ENCODE measurements around the gene GPX7. TPM values are rescaled to one million over a fixed set of nuclear protein-coding genes. Genes with fewer than 3 reads are reported as not detected.

GPX7 gene
- total and polyA plus RNA-seq, 5 donors from 2014 or later = 12.3 to 43.5 (median 34.5) TPM

DNA sequence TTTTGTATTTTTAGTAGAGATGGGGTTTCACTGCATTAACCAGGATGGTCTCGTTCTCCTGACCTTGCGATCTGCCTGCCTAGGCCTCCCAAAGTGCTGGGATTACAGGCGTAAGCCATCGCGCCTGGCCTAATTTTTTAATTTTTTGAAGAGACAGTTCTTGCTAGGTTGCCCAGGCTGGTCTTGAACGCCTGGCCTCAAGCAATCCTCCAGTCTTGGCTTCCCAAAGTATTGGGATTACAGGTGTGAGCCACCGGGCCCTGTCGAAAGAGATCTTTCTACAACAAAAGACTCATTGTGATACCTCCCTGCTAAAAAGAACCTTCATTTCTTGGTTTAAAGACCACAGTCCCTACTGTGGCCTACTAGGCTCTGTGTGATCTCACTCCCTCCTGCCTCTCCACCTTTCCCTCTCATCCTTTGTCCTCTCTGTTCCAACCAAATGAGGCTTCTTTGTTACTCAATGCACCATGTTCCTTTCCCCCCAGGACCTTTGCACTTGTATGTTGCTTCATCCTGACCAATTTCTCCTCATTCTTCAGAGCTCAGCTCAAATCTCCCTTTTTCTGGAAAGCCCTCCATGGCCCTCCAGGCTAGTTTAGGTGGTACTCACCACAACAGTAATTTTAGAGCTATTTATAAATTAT is 1.5 kb upstream of the GPX7 start:
- Mint-ChIP-seq H3K27ac (peak overlapping the region in 1 of 3 donors; percentile 89), H3K36me3 (peaks cover 7% of the 10 kb centered on the region), H3K27me3 (no peaks in the 10 kb centered on the region), H3K4me3 (peak overlapping the region; percentile 13 to 98 (median 80)), H3K9me3 (peaks cover 0 to 3% (median 0%) of the 10 kb centered on the region in 7 donors), H3K4me1 (peaks cover 11 to 49% (median 34%) of the 10 kb centered on the region in 4 donors)
- no peaks in the 10 kb centered on the region for H3K9me3 ChIP-seq (ENCODE audit: control insufficient read depth in 2 of 2, low read length in 2 of 2)
- peaks cover 37% of the 10 kb centered on the region for H3K4me1 ChIP-seq (ENCODE audit: control insufficient read depth, insufficient read depth, low read length, poor library complexity, severe bottlenecking)
- H3K4me3 ChIP-seq (ENCODE audit: low read depth, low read length) = no peak overlapping the region
- no peaks in the 10 kb centered on the region for H3K27me3 ChIP-seq (ENCODE audit: control insufficient read depth, insufficient read depth, low read length)
- DNase-seq (no peak), ATAC-seq (ENCODE audit: low read depth in 2 of 2) (no peak)
- H3K36me3 ChIP-seq (ENCODE audit: control insufficient read depth, insufficient read depth, low read length) = no peaks in the 10 kb centered on the region
- H3K27ac ChIP-seq (ENCODE audit: insufficient read depth, low read length, poor library complexity, severe bottlenecking) = no peak overlapping the region

DNA sequence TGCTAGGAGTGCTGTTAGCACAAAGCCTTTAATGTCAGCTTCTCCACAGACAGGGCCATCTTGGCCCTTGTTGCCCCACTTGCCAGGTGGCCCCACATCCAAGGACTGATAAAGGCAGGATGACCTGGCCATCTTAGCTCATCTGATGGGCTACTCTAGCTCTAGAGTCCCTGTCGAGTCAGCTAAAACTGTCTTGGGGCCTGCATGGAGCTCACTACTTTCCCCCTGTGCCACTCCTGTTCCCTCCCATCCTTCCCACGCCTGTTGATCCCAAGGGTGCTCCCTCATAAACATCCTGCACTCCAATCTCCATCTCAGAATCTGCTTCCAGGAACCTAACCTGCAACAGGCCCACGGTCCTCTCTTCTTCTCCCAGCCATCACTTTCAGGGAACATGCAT is 652 bp upstream of the GPX7 start:
- peaks cover 0 to 3% (median 0%) of the 10 kb centered on the region in 7 donors for H3K9me3 Mint-ChIP-seq
- Histone ChIP-seq H3K27ac (ENCODE audit: insufficient read depth, low read length, poor library complexity, severe bottlenecking) (peak overlapping the region; percentile 72), H3K4me1 (ENCODE audit: control insufficient read depth, insufficient read depth, low read length, poor library complexity, severe bottlenecking) (peaks cover 37% of the 10 kb centered on the region), H3K27me3 (ENCODE audit: control insufficient read depth, insufficient read depth, low read length) (no peaks in the 10 kb centered on the region), H3K4me3 (ENCODE audit: low read depth, low read length) (peak overlapping the region; percentile 73), H3K36me3 (ENCODE audit: control insufficient read depth, insufficient read depth, low read length) (no peaks in the 10 kb centered on the region), H3K9me3 (ENCODE audit: control insufficient read depth in 2 of 2, low read length in 2 of 2) (no peaks in the 10 kb centered on the region)
- H3K27ac Mint-ChIP-seq = peak overlapping the region; percentile 21 to 96 (median 89)
- ATAC-seq (ENCODE audit: low read depth in 2 of 2) (no peak), DNase-seq (peak in 1 of 3 donors; percentile 9)
- H3K27me3 Mint-ChIP-seq = no peaks in the 10 kb centered on the region
- H3K4me1 Mint-ChIP-seq = peaks cover 14 to 58% (median 38%) of the 10 kb centered on the region in 4 donors
- peaks cover 15% of the 10 kb centered on the region for H3K36me3 Mint-ChIP-seq
- peak overlapping the region; percentile 73 to 98 (median 86) for H3K4me3 Mint-ChIP-seq

DNA sequence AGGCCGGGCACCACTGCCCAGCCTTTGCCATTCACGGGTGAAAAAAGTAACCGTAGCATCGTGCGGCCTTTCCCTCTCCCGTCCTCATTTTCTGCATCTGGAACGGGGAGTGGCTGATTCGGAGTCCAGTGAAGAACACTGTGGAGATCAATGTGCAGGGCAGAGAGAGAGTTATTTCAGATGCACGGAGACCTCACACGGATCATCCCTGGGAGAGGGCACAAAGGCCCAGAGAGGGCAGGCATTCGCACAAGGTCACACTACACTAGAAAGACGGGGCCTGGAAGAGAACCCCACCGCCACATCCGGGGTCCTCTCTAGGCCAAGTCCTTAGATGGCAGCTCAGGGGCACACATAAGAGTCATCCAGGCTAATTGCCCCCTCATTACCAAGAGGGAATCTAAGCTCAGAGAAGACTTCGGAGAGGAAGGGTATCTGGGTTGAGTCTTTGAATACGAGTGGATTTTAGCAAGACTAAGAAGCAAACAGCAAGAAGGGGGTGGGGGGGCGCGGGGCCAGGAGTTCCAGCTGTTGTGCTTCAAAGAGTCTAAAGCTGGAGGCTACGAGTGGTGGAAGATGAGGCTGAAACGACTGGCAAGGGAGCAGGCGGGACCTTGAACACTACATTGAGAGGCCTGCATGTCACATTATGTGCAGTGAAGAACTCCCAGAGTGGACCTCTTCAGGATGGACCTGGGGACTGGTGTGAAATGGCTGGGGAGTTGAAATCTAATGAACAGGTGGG is 857 bp downstream of the GPX7 start:
- no peaks in the 10 kb centered on the region for H3K9me3 ChIP-seq (ENCODE audit: control insufficient read depth in 2 of 2, low read length in 2 of 2)
- no peaks in the 10 kb centered on the region for H3K27me3 ChIP-seq (ENCODE audit: control insufficient read depth, insufficient read depth, low read length)
- peak overlapping the region; percentile 72 for H3K27ac ChIP-seq (ENCODE audit: insufficient read depth, low read length, poor library complexity, severe bottlenecking)
- DNase-seq (peak in 2 of 3 donors; percentile 19 to 57), ATAC-seq (ENCODE audit: low read depth in 2 of 2) (peak; percentile 5 to 17)
- Mint-ChIP-seq H3K27ac (peak overlapping the region; percentile 89 to 98 (median 97)), H3K4me1 (peaks cover 14 to 62% (median 41%) of the 10 kb centered on the region in 4 donors), H3K27me3 (no peaks in the 10 kb centered on the region), H3K9me3 (peaks cover 0 to 3% (median 0%) of the 10 kb centered on the region in 7 donors), H3K4me3 (peak overlapping the region; percentile 92 to 98 (median 95)), H3K36me3 (peaks cover 29% of the 10 kb centered on the region)
- H3K4me3 ChIP-seq (ENCODE audit: low read depth, low read length) = peak overlapping the region; percentile 73
- peaks cover 37% of the 10 kb centered on the region for H3K4me1 ChIP-seq (ENCODE audit: control insufficient read depth, insufficient read depth, low read length, poor library complexity, severe bottlenecking)
- peaks cover 4% of the 10 kb centered on the region for H3K36me3 ChIP-seq (ENCODE audit: control insufficient read depth, insufficient read depth, low read length)

DNA sequence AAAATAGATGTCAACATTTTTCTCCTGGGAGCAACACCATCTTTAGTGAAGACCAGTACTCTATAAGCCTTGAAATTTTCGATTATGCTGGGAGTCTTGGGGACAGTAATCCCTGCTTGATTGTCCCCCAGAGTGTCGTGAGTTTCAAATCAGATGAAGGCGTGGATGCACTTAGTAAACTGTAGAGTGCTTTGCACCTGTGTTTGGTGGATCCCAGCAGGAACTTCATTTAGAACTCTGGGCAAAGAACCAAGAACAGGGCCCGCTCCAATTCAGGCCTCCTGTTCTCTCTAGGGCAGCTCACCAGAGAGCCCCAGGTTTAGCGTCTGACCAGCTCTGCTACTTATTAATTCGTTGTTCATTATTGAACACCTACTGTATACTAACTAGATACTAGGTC is 1.5 kb downstream of the GPX7 start:
- Histone ChIP-seq H3K27me3 (ENCODE audit: control insufficient read depth, insufficient read depth, low read length) (no peaks in the 10 kb centered on the region), H3K4me1 (ENCODE audit: control insufficient read depth, insufficient read depth, low read length, poor library complexity, severe bottlenecking) (peaks cover 37% of the 10 kb centered on the region), H3K9me3 (ENCODE audit: control insufficient read depth in 2 of 2, low read length in 2 of 2) (no peaks in the 10 kb centered on the region), H3K27ac (ENCODE audit: insufficient read depth, low read length, poor library complexity, severe bottlenecking) (peak overlapping the region; percentile 31), H3K36me3 (ENCODE audit: control insufficient read depth, insufficient read depth, low read length) (peaks cover 10% of the 10 kb centered on the region), H3K4me3 (ENCODE audit: low read depth, low read length) (peak overlapping the region; percentile 73)
- DNase-seq (peak in 1 of 3 donors; percentile 15), ATAC-seq (ENCODE audit: low read depth in 2 of 2) (no peak)
- no peaks in the 10 kb centered on the region for H3K27me3 Mint-ChIP-seq
- peaks cover 33% of the 10 kb centered on the region for H3K36me3 Mint-ChIP-seq
- H3K27ac Mint-ChIP-seq = peak overlapping the region; percentile 89 to 98 (median 97)
- H3K4me3 Mint-ChIP-seq = peak overlapping the region; percentile 92 to 98 (median 95)
- peaks cover 0 to 3% (median 0%) of the 10 kb centered on the region in 7 donors for H3K9me3 Mint-ChIP-seq
- peaks cover 14 to 62% (median 41%) of the 10 kb centered on the region in 4 donors for H3K4me1 Mint-ChIP-seq

DNA sequence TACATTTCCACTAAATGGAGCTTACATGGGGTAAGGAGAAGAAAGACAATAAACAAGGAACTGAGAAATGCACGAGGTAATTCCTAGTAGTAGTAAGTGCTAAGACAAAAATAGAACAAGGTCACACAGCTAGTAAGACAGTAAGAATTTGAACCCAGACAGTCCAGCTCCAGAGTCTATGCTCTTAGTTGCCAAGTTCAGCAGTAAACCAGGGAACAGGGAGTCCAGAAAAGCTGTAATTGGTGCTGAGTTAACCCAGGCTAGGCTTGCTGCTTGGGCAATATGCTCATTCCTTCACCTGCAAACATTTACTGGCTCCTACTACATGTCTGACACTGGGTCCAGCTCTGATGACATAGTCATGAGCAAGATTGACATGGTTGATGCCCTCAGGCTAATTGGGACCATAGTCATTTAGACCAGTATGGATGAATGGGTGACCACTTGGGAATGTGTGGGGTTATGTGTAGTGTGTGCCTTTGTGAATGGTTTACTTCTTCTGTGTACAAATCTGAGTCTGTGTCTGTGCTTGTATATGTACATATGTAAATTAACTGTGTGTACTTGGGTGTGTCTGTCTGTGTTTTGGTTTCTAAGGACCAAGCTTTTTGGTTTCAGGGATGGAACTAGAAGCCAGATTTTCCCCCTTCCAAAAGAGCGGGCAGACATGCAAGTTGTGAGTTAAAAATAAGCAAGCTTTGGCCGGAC is 2.0 kb downstream of the GPX7 start:
- DNase-seq (peak in 1 of 3 donors; percentile 18), ATAC-seq (ENCODE audit: low read depth in 2 of 2) (no peak)
- peak overlapping the region; percentile 25 for H3K27ac ChIP-seq (ENCODE audit: insufficient read depth, low read length, poor library complexity, severe bottlenecking)

DNA sequence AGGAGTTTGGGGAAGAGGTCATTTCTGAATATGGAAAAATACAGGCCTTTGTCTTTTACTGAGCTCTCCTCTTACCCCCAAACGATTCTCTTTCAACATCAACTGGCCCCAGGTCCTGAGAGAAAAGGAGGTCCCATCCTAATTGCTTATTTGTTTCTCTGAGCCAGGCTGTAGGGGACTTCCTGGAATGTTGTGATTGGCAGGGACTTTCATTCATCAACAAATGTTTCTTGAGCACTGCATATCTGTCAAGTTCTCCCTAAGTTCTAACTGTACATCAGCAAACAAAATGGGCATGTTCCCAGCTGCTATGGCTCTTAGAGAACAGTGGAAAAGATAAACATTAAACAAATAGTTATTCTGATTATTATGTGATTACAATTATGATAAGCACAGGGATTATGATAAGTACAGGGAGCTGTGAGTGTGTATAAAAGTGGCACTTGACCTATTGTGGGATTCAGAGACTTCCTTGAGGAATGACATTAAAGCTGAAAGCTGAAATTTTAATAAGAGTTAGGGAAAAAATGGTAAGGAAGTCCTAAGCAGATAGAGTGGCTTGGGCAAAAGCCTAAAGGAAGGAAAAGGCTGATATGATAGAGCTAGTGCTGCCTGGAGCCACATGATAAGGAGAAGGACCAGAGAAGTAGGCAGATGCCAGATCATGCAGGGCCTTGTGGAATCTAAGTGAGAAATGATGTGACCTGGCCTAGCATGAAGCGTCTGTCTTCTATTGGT is 11.6 kb downstream of the GPX7 start:
- Histone ChIP-seq H3K27me3 (ENCODE audit: control insufficient read depth, insufficient read depth, low read length) (no peaks in the 10 kb centered on the region), H3K36me3 (ENCODE audit: control insufficient read depth, insufficient read depth, low read length) (no peaks in the 10 kb centered on the region), H3K27ac (ENCODE audit: insufficient read depth, low read length, poor library complexity, severe bottlenecking) (no peak overlapping the region), H3K4me3 (ENCODE audit: low read depth, low read length) (no peak overlapping the region), H3K9me3 (ENCODE audit: control insufficient read depth in 2 of 2, low read length in 2 of 2) (no peaks in the 10 kb centered on the region), H3K4me1 (ENCODE audit: control insufficient read depth, insufficient read depth, low read length, poor library complexity, severe bottlenecking) (no peaks in the 10 kb centered on the region)
- Mint-ChIP-seq H3K4me1 (peaks cover 10 to 31% (median 14%) of the 10 kb centered on the region in 4 donors), H3K4me3 (no peak overlapping the region), H3K27me3 (peaks cover 4% of the 10 kb centered on the region), H3K9me3 (no peaks in the 10 kb centered on the region), H3K36me3 (peaks cover 21% of the 10 kb centered on the region), H3K27ac (peak overlapping the region in 1 of 3 donors; percentile 59)
- ATAC-seq (ENCODE audit: low read depth in 2 of 2) = no peak
- no peak for DNase-seq

More for the DNA sequence above, 2.0 kb downstream of the GPX7 start:
- Histone ChIP-seq H3K27me3 (ENCODE audit: control insufficient read depth, insufficient read depth, low read length) (no peaks in the 10 kb centered on the region), H3K4me3 (ENCODE audit: low read depth, low read length) (peak overlapping the region; percentile 73), H3K36me3 (ENCODE audit: control insufficient read depth, insufficient read depth, low read length) (peaks cover 10% of the 10 kb centered on the region), H3K9me3 (ENCODE audit: control insufficient read depth in 2 of 2, low read length in 2 of 2) (no peaks in the 10 kb centered on the region), H3K4me1 (ENCODE audit: control insufficient read depth, insufficient read depth, low read length, poor library complexity, severe bottlenecking) (peaks cover 37% of the 10 kb centered on the region)
- no peaks in the 10 kb centered on the region for H3K27me3 Mint-ChIP-seq
- no peaks in the 10 kb centered on the region for H3K9me3 Mint-ChIP-seq
- peaks cover 31% of the 10 kb centered on the region for H3K36me3 Mint-ChIP-seq
- peaks cover 14 to 62% (median 41%) of the 10 kb centered on the region in 4 donors for H3K4me1 Mint-ChIP-seq
- peak overlapping the region; percentile 78 to 98 (median 89) for H3K27ac Mint-ChIP-seq
- H3K4me3 Mint-ChIP-seq = peak overlapping the region; percentile 92 to 98 (median 95)

DNA sequence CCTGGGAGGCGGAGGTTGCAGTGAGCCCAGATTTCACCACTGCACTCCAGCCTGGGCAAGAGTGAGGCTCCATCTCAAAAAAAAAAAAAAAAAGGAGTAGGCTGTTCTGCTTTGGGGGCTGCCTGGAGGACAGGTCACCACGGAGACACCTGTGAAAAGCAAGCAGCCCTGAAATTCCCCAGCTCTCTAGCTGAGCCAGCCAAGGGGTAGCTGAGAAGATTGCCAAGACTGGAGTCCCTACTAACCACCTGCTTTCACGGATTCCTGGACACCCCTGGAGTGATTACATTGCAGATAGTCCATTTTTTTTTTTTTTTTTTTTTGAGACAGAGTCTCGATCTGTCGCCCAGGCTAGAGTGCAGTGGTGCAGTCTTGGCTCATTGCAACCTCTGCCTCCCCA is 12.5 kb downstream of the GPX7 start:
- DNase-seq = no peak
- H3K27me3 ChIP-seq (ENCODE audit: control insufficient read depth, insufficient read depth, low read length) = no peaks in the 10 kb centered on the region
- H3K4me3 Mint-ChIP-seq = no peak overlapping the region
- H3K36me3 ChIP-seq (ENCODE audit: control insufficient read depth, insufficient read depth, low read length) = no peaks in the 10 kb centered on the region
- no peak overlapping the region for H3K27ac Mint-ChIP-seq
- no peaks in the 10 kb centered on the region for H3K9me3 Mint-ChIP-seq
- no peak for ATAC-seq (ENCODE audit: low read depth in 2 of 2)
- H3K4me1 ChIP-seq (ENCODE audit: control insufficient read depth, insufficient read depth, low read length, poor library complexity, severe bottlenecking) = no peaks in the 10 kb centered on the region
- H3K27me3 Mint-ChIP-seq = peaks cover 4% of the 10 kb centered on the region
- H3K4me1 Mint-ChIP-seq = peaks cover 10 to 34% (median 14%) of the 10 kb centered on the region in 4 donors
- H3K27ac ChIP-seq (ENCODE audit: insufficient read depth, low read length, poor library complexity, severe bottlenecking) = no peak overlapping the region
- H3K4me3 ChIP-seq (ENCODE audit: low read depth, low read length) = no peak overlapping the region
- peaks cover 24% of the 10 kb centered on the region for H3K36me3 Mint-ChIP-seq
- no peaks in the 10 kb centered on the region for H3K9me3 ChIP-seq (ENCODE audit: control insufficient read depth in 2 of 2, low read length in 2 of 2)

All from CD4-positive, CD25-positive, alpha-beta regulatory T cell (primary cell).